Spleen (tissue), 3 donors: ENCODE results near the gene SCGB1A1.

Experiments
- POLR2A ChIP-seq, 3 donors: fragments of 450-650 bp; IDR thresholded peaks; one replicate each; pipeline ENCODE4 v1.5.1; 2017; ENCODE audit warnings: antibody characterized with exemption in 3 of 3, mild to moderate bottlenecking in 1 of 3
- POLR2AphosphoS5 ChIP-seq, 3 donors: sonication (generic); formaldehyde crosslinking; IDR thresholded peaks; one replicate each; pipeline ENCODE4 v1.5.1; 2017; ENCODE audit warnings: antibody characterized with exemption in 3 of 3

GRCh38 chr11:62431171-62431901 is 12.5 kb downstream of the SCGB1A1 start:
- no peak for TF ChIP-seq POLR2A (IDR thresholded peaks at IDR 0.05)
- no peak for TF ChIP-seq POLR2AphosphoS5 (IDR thresholded peaks at IDR 0.05)
